HG02970 (cell line): ENCODE data around the gene TMEM271.
"Not testable (repeated sequence)": the region's sequence is repeated elsewhere in the genome, so short reads cannot be mapped to it uniquely, and the experiment has no call there.

Experiments used
- ATAC-seq: cut with Tn5 transposase; IDR thresholded peaks from one replicate; pipeline ENCODE4 v1.9.1; 2021; ENCODE audit warnings: mild to moderate bottlenecking, moderate library complexity, moderate number of reproducible peaks; ENCODE audit not compliant: unreplicated experiment, low FRiP score

TMEM271 gene

GRCh38 chr4:566508-567295, 9.4 kb downstream of the TMEM271 start:
- ATAC-seq: no peak

- no peak for ATAC-seq
Measured at GRCh38 chr4:566035-566434, 10.1 kb downstream of the TMEM271 start.

GRCh38 chr4:565614-566013, 10.5 kb downstream of the TMEM271 start:
- ATAC-seq: not testable (repeated sequence)

GRCh38 chr4:562458-562857, 13.6 kb downstream of the TMEM271 start:
- not testable (repeated sequence) for ATAC-seq

GRCh38 chr4:561426-561825, 14.7 kb downstream of the TMEM271 start:
- no peak for ATAC-seq

GRCh38 chr4:560731-561291, 15.3 kb downstream of the TMEM271 start:
- ATAC-seq: no peak

GRCh38 chr4:560061-560460, 16.0 kb downstream of the TMEM271 start:
- ATAC-seq: no peak

- ATAC-seq: no peak
Measured at GRCh38 chr4:555566-556275, 20.4 kb downstream of the TMEM271 start.

- not testable (repeated sequence) for ATAC-seq
Measured at GRCh38 chr4:554793-555320, 21.2 kb downstream of the TMEM271 start.

- no peak for ATAC-seq
Measured at GRCh38 chr4:552019-552418, 24.1 kb downstream of the TMEM271 start.

GRCh38 chr4:550268-550667, 25.8 kb downstream of the TMEM271 start:
- ATAC-seq: not testable (repeated sequence)

GRCh38 chr4:548976-549375, 27.1 kb downstream of the TMEM271 start:
- ATAC-seq: no peak

GRCh38 chr4:545612-546011, 30.5 kb downstream of the TMEM271 start:
- no peak for ATAC-seq

- ATAC-seq: no peak
Measured at GRCh38 chr4:544386-545105, 31.5 kb downstream of the TMEM271 start.

GRCh38 chr4:541271-541670, 34.8 kb downstream of the TMEM271 start:
- ATAC-seq: no peak

GRCh38 chr4:538542-539142, 37.5 kb downstream of the TMEM271 start:
- no peak for ATAC-seq

- ATAC-seq: no peak
Measured at GRCh38 chr4:537436-538264, 38.4 kb downstream of the TMEM271 start.

GRCh38 chr4:536351-536972, 39.6 kb downstream of the TMEM271 start:
- ATAC-seq: no peak

- no peak for ATAC-seq
Measured at GRCh38 chr4:535924-536281, 40.2 kb downstream of the TMEM271 start.
